IPS DF 6.9 (cell line): ENCODE results near the gene PRR35.

Experiments
- DNase-seq: peaks from one replicate; pipeline ENCODE4 v3.0.0-alpha.2; 2013; ENCODE audit warnings: low read depth, low spot score
- H3K27ac ChIP-seq: one replicate; pipeline ENCODE4 v1.5.1; 2013; ENCODE audit warnings: low read length, control low read depth
- H3K27me3 ChIP-seq: 2 replicates; pipeline ENCODE4 v1.6.1; 2013; ENCODE audit warnings: mild to moderate bottlenecking, low read length; ENCODE audit not compliant: control insufficient read depth, insufficient read depth
- H3K36me3 ChIP-seq: 2 replicates; pipeline ENCODE4 v1.6.1; 2013; ENCODE audit warnings: low read length; ENCODE audit not compliant: control insufficient read depth, insufficient read depth
- H3K4me1 ChIP-seq: 2 replicates; pipeline ENCODE4 v1.6.1; 2013; ENCODE audit warnings: low read length; ENCODE audit not compliant: control insufficient read depth, insufficient read depth
- H3K4me3 ChIP-seq: 2 replicates; pipeline ENCODE4 v1.5.1; 2013; ENCODE audit warnings: mild to moderate bottlenecking, low read length
- H3K9me3 ChIP-seq: 2 replicates; pipeline ENCODE4 v1.6.1; 2013; ENCODE audit warnings: low read length, inconsistent platforms; ENCODE audit not compliant: control insufficient read depth, insufficient read depth
- WGBS: extraction: QIAGEN DNeasy Blood & Tissue Kit; methylation state at CpG from one replicate; pipeline ENCODE4 v1.1.7; 2013; ENCODE audit warnings: mixed read lengths, missing lambda C conversion rate; ENCODE audit not compliant: insufficient read length, insufficient coverage; 5-methylcytosine and 5-hydroxymethylcytosine counted together

The PRR35 gene

DNA sequence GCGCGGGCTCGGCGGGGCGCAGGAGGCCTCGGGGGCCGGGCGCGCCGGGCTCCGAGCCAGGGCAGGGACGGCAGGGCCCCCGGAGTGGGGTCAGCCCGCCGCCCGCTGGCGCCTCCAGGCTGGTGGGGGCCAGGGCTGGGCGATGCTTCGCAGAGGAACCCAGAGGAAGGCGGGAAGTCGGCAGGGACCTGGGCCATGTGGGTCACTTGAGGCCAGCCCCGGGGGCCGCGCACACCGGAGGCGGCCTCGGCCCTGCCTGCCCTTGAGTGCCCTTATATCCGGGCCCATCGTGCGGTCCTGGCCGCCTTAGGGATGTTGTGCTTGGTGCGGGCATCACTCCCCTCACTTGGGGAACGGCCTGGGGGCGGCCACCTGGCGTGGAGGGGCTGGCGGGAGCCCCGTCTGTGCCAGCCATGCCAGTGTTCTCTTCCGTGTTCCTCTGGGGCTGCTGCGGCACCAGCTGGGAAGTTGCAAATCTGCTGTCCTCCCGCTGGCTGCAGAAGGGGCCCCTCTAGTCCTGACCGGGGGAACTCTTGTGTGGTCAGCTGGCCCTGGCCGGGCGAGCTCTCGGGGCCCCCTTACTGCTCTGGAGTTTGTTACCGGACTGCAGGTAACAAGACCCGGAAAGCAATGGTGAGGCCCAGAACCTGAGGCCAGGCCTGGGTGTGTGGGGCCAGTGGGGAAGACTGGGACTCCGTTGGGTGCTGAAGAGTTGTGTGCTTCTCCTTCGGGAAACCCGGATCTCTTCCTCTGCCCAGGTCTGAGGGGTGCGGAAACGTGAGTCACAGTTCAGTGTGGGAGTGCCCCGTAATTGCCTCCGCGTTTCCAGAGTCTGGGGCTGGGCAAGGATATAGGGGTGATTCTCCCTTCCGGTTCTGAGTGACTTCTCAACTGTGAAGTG is 31.8 kb upstream of the PRR35 start:
- WGBS, result no CpG with 5 or more reads among the region's 55 CpGs
- Histone ChIP-seq H3K27ac (no peak overlapping the region), H3K27me3 (no peaks in the 10 kb centered on the region), H3K4me3 (peak overlapping the region; percentile 52), H3K9me3 (no peaks in the 10 kb centered on the region), H3K36me3 (peaks cover 7% of the 10 kb centered on the region; the same call in 1 of the 2 replicates), H3K4me1 (peaks cover 5% of the 10 kb centered on the region; the same call in 1 of the 2 replicates)
- DNase-seq, result no peak

DNA sequence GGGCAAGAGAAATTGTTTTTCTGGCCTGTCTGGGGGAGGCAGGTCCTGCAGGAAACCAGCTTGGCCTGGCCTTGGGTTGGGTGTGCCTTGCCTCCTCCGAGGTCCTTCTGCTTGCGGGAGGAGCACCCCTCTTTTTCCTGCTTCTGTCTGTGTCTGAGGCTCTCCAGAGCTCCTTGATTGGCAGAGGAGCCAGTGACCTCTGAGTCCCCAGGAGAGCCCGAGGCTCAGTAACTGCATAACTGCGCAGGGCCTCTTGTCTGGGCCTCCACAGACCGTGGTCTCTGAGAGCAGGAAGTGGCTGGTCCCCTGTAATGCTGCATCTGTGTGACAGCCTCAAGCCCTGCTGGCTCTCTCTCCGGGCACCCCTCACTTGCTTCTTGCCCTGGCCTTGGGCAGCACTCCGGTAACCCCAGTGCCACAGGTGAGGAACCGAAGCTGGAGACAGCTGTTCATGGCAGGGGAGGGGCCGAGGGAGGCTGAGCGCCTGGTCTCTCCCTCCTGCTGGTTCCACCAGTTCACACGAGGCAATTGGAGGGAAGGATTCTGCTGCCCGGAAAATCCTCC is 31.1 kb upstream of the PRR35 start:
- Histone ChIP-seq H3K36me3 (peaks cover 7% of the 10 kb centered on the region; the same call in 1 of the 2 replicates), H3K4me3 (peak overlapping the region; percentile 52; the same call in 1 of the 2 replicates), H3K9me3 (no peaks in the 10 kb centered on the region), H3K27me3 (no peaks in the 10 kb centered on the region), H3K27ac (no peak overlapping the region), H3K4me1 (peaks cover 7% of the 10 kb centered on the region; the same call in 1 of the 2 replicates)
- no CpG with 5 or more reads among the region's 12 CpGs for WGBS
- no peak for DNase-seq

DNA sequence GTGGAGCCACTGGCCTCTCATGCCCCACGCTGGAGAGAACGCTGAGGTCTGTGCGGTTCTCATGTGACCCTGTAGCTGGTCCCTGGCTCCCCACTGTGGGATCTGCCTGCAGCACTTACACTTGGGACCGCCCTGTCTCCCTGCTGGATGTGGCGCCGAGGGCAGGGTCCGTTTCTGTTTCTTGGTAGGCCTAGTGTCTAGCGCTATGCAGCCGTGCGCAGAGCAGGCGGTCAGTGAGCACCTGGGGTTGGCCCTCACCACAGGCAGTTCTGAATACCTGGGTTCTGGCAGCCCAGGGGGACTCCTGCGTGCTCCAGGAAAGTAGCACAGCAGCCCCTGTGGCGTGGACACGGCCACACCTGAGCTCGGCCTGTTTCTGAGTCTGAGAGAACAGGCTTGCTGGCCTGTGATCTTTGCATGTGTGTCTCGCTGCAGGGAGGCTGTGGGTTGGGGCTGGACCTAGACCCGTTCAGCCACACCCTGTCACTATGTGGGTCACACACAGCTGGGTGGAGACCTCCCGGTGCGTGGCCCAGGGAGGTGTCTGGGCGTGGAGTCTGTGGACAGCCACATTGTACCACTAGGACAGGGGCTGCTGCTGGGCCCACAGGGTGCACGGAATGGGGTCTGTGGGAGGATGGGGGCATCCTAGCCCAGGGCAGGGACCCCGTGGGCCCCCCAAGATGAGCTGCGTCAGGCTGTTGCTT is 29.9 kb upstream of the PRR35 start:
- H3K9me3 ChIP-seq, result no peaks in the 10 kb centered on the region
- no peak overlapping the region for H3K4me3 ChIP-seq
- WGBS, result no CpG with 5 or more reads among the region's 23 CpGs
- peaks cover 7% of the 10 kb centered on the region; the same call in 1 of the 2 replicates for H3K36me3 ChIP-seq
- no peak for DNase-seq
- no peaks in the 10 kb centered on the region for H3K27me3 ChIP-seq
- no peak overlapping the region for H3K27ac ChIP-seq
- peaks cover 7% of the 10 kb centered on the region; the same call in 1 of the 2 replicates for H3K4me1 ChIP-seq

DNA sequence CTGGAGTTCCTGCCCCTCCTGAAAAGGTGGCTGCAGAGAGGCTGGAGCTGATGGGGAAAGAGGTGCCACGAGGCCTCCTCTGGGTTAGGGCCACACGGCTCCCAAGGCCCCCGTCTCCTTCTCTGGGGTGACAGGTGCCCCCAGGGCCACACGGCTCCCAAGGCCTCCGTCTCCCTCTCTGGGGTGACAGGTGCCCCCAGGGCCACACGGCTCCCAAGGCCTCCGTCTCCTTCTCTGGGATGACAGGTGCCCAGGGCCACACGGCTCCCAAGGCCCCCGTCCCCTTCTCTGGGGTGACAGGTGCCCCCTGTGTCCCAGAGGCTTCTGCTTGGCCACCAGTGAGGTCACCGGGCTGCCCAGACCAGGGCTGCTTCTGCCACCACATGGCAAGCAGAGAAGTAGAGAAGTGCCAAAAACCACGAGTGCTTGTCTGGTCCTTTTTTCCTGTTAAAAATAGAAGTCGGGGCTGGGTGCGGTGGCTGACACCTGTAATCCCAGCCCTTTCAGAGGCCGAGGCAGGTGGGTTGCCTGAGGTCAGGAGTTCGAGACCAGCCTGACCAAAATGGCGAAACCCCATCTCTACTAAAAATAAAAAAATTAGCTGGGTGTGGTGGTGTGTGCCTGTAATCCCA is 28.6 kb upstream of the PRR35 start:
- Histone ChIP-seq H3K4me3 (no peak overlapping the region), H3K9me3 (no peaks in the 10 kb centered on the region), H3K27ac (no peak overlapping the region), H3K36me3 (peaks cover 7% of the 10 kb centered on the region; the same call in 1 of the 2 replicates), H3K4me1 (peaks cover 5% of the 10 kb centered on the region; the same call in 1 of the 2 replicates), H3K27me3 (no peaks in the 10 kb centered on the region)
- no CpG with 5 or more reads among the region's 16 CpGs for WGBS
- no peak for DNase-seq

DNA sequence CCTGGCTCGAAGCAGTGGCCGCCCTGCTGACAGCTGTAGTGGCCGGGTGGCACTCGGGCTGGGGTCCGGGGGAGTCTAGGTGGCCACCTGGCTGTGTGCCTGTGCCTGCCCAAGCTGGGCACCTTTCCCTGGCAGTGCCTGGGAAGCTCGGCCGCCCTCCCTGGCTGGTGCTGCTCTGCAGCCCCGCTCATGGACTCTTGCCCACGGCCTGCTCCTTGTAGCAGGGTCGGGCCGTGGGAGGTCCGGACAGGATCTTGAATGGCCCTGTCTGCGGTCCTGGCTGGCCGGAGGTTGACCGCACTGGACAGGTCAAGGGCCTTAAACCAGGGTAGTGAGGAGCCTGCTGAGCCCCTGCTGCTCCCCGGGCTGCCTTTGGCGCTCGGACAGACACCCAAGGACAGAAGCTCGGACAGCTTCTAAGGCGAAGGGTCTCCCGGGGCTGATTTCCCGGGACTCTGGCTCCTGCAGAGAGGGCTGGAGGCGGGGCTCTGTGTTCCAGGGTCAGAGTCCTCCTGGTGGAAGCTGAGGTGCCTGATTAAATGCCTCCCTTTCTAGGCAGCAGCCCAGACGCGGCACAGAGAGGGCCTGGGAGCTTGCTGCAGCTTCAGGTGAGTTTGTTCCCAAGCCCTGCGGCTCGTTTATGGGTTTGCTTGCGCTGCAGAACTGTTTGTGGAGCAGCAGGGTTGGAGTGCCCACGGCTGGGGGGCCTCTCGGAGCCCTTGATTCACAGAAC is 26.6 kb upstream of the PRR35 start:
- no CpG with 5 or more reads among the region's 30 CpGs for WGBS
- no peaks in the 10 kb centered on the region for H3K27me3 ChIP-seq
- H3K36me3 ChIP-seq, result peaks cover 7% of the 10 kb centered on the region; the same call in 1 of the 2 replicates
- H3K4me1 ChIP-seq, result peaks cover 5% of the 10 kb centered on the region; the same call in 1 of the 2 replicates
- H3K4me3 ChIP-seq, result no peak overlapping the region
- no peak overlapping the region for H3K27ac ChIP-seq
- H3K9me3 ChIP-seq, result no peaks in the 10 kb centered on the region
- DNase-seq, result no peak

DNA sequence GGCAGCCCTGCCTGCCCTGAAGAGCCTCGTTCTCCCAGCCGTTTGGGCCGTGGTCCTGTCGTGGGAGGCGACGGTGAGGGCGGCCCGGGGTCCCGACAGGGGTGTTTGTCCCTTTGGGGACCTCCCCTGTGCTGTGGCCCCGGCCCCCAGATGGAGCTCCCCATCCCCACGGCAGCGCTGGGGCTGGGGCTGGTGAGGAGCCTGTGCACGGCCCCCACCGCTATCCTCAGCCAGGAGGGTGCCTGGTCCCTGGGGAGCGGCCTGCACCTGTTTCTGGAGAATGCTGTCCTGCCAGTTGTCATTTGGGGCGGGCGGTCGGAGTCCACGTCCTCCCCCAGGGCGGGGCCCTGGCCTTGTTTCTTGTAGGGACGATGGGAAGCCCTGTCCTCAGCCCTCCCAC is 26.1 kb upstream of the PRR35 start:
- DNase-seq, result no peak
- Histone ChIP-seq H3K4me1 (peaks cover 3% of the 10 kb centered on the region; the same call in 1 of the 2 replicates), H3K27ac (no peak overlapping the region), H3K36me3 (peaks cover 7% of the 10 kb centered on the region; the same call in 1 of the 2 replicates), H3K9me3 (no peaks in the 10 kb centered on the region), H3K4me3 (no peak overlapping the region), H3K27me3 (no peaks in the 10 kb centered on the region)
- WGBS, result no CpG with 5 or more reads among the region's 21 CpGs

DNA sequence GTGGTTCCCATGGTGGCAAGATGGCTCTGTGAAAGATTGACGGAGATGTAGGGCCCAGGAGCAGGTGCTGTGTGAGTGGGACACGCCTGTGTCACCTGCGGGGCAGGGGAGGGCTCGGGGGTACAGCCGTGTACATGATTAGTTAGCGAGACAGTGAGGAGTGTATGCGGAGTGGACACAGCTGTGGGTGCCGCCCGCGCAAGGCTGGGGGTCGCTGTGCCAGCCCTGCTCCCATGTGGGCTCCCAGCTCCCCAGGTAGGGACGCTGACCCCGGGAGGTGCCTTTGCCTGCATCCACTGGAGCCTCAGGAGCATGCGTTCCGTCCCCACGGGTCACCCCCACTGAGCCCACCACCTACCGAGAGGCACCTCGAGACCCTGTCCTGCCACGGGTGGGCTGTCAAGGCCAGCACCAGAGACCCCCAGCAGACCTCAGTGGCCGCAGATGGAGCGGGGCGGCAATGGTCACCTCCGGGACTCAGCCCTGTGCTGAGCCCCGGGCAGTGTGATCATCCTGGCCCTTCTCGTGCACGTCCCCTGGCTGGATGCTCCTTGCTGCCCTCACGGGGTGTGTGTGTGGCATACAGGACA is 25.2 kb upstream of the PRR35 start:
- peaks cover 6% of the 10 kb centered on the region; the same call in 1 of the 2 replicates for H3K36me3 ChIP-seq
- WGBS, result no CpG with 5 or more reads among the region's 27 CpGs
- no peak for DNase-seq

DNA sequence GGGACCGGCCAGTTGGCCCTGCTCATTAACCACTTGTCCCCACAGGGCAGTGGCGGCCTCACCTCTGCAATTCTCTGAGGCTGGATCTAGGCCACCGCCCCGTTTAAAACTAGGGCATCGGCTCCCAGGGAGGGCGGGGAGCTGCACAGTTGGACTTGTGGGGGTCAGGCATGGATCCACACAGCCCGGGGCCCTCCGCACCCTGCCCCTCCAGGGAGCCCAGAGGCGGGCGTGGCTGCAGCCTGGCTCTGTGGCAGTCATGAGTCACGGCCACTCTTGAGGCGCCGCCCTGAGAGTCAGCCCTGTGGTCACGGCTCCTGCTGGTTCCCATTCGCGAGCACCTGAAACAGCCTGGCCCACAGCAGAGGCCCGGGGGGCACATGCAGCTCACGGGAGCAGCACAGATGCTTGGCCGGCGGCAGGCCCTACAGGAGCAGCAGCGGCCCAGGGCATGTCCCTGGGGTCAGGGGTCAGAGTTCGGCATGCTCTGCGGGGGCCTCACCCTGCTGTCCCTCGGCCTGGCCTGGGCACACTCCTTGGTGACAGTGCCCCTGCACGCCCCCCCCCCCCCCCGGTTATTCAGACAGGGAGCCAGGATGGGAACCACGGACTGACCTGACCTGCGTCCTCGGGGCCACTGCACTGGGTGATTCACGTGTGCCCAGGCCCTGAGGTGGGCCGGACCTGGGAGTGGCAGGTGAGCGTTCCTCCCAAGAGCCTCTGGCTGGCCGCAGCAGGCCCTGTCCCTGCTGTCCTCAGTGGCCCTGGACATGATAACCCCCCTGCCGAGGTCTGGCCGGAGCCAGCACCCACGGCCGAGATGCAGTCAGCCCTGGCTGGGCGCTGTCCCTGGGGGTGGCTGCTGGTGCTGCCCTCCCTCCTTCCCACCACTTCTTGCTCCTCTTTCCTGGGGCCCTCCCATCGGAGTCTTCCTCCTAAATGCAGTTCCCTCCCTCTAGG is 24.5 kb upstream of the PRR35 start:
- no peaks in the 10 kb centered on the region for H3K27me3 ChIP-seq
- no peak overlapping the region for H3K4me3 ChIP-seq
- H3K9me3 ChIP-seq, result no peaks in the 10 kb centered on the region
- no CpG with 5 or more reads among the region's 39 CpGs for WGBS
- H3K4me1 ChIP-seq, result peaks cover 3% of the 10 kb centered on the region; the same call in 1 of the 2 replicates
- DNase-seq, result no peak
- no peak overlapping the region for H3K27ac ChIP-seq
- no peaks in the 10 kb centered on the region; the same call in 1 of the 2 replicates for H3K36me3 ChIP-seq

More for the DNA sequence above, 25.2 kb upstream of the PRR35 start:
- H3K9me3 ChIP-seq, result no peaks in the 10 kb centered on the region
- peaks cover 3% of the 10 kb centered on the region; the same call in 1 of the 2 replicates for H3K4me1 ChIP-seq
- no peak overlapping the region for H3K27ac ChIP-seq
- no peak overlapping the region for H3K4me3 ChIP-seq
- H3K27me3 ChIP-seq, result no peaks in the 10 kb centered on the region
